GM19025 (cell line): ENCODE data around the gene ZBTB38.

Experiments used
- ATAC-seq: cut with Tn5 transposase; IDR thresholded peaks from one replicate; pipeline ENCODE4 v1.9.1; 2021; ENCODE audit warnings: mild to moderate bottlenecking, low read depth, moderate library complexity; ENCODE audit not compliant: unreplicated experiment

Gene ZBTB38

DNA sequence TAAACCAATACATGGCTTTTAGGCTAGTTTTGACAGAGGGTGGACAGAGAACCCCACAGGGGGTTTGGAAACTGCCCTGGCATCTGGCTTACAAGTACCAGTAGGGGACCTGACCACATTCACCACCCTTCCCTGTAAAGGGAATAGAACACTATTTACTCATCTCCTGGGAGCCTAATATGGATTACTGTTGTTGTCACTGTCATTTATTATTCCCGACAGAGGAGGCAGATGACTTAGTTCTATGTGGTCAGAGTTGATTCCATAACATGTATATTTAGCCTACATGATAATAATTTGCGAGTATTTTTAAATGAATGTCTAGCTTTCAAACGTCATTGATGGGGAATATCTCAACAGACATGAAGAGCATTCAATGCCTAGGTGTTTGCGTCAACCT, 15.9 kb downstream of the ZBTB38 start:
- no peak for ATAC-seq

- no peak for ATAC-seq
These were observed 16.3 kb downstream of the ZBTB38 start for GRCh38 chr3:141384575-141384974.

- no peak for ATAC-seq
These were observed 17.3 kb downstream of the ZBTB38 start for GRCh38 chr3:141385406-141386125.

DNA sequence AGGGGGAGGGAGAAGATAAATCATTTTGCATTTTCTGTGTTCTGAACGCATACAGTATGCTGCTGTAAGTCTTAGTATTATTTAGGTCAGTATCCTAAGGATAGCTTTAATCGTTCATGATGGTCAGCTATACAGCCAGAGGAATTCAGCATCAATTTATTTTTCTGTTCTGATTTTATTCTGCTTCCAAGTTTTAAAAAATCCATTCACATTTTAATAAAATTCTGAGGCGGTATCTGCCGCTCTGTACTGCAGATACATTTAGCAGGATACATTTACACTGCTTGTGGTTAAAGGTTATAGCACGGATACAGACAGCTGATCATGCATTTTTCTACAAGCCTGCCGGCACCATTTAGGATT, 17.8 kb downstream of the ZBTB38 start:
- no peak for ATAC-seq

- peak; percentile 33 for ATAC-seq
These were observed 18.4 kb downstream of the ZBTB38 start for GRCh38 chr3:141386611-141387111.

- ATAC-seq, result no peak
These were observed 19.2 kb downstream of the ZBTB38 start for GRCh38 chr3:141387516-141387915.

GRCh38 chr3:141388395-141388794, 20.1 kb downstream of the ZBTB38 start:
- ATAC-seq, result no peak

DNA sequence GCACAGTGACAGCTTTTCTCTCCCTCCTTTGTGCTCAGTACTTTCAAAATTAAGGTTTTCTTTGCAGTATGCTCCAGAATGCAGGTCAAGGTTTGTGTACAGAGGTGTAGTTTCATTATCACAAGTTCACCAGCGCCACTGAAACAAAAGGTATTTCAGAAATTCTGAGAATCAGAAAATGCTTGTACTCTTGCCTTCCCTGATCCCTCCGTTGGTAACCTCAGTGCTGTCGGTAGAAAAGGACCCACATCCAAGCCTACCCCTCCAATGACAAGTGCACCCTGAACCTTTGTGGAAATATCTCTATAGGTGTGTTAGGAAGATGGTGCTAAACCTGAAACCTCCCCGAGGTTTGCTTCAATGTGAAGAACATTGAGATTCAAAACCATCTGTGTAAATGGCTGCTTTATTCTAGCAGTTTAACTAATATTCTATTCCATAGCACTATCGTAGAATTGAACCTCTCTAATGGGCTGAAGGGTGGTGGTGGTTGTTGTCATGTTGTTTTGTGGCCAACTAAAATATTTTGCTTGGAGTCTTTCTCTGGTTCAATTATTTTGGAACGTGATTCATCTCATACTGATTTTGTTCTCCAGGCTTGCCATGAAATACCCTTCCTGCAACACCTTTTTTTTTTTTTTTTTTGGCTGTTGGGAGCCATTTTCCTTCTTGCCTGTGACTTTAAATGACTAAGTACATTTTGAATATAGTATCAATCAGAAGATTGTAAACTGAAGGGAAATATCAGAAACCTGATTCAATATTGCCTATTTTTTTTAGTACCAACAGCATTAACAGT, 20.7 kb downstream of the ZBTB38 start:
- ATAC-seq, result no peak

DNA sequence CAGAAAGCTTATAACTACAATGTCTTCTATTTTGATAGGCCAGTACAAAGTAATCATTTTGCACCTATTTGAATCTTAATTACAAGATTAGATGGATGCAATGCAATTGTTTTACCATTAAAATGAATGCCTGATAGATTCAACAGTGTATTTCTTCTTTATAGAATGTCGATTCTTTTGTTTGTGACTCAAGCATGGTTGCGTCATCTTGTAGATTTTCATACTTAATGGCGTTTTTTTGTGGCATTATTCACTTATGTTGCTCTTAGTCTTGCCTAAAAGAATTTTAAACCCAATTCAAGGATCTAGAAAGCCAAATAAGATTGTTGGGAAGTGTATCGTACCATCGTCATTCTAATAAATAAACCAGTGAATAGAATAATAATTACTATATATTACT, 21.4 kb downstream of the ZBTB38 start:
- no peak for ATAC-seq

DNA sequence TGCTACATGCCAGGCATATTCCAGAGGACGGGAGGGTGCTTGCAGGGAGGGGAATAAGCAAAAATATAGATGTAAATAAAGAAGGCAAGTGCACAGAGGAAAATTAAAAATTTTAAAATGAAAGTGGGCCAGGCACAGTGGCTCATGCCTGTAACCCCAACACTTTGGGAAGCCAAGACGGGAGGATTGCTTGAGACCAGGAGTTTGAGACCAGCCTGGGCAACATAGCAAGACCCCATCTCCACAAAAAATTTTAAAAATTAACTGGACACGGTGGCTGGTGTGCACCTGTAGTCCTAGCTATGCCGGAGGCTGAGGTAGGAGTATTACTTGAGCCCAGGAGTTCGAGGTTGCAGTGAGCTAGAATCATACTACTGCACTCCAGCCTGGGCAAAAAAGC, 22.4 kb downstream of the ZBTB38 start:
- ATAC-seq, result no peak

- no peak for ATAC-seq
These were observed 23.1 kb downstream of the ZBTB38 start for GRCh38 chr3:141391298-141391990.

- no peak for ATAC-seq
These were observed 23.6 kb downstream of the ZBTB38 start for GRCh38 chr3:141391991-141392316.

- ATAC-seq, result no peak
These were observed 24.1 kb downstream of the ZBTB38 start for GRCh38 chr3:141392416-141392815.

DNA sequence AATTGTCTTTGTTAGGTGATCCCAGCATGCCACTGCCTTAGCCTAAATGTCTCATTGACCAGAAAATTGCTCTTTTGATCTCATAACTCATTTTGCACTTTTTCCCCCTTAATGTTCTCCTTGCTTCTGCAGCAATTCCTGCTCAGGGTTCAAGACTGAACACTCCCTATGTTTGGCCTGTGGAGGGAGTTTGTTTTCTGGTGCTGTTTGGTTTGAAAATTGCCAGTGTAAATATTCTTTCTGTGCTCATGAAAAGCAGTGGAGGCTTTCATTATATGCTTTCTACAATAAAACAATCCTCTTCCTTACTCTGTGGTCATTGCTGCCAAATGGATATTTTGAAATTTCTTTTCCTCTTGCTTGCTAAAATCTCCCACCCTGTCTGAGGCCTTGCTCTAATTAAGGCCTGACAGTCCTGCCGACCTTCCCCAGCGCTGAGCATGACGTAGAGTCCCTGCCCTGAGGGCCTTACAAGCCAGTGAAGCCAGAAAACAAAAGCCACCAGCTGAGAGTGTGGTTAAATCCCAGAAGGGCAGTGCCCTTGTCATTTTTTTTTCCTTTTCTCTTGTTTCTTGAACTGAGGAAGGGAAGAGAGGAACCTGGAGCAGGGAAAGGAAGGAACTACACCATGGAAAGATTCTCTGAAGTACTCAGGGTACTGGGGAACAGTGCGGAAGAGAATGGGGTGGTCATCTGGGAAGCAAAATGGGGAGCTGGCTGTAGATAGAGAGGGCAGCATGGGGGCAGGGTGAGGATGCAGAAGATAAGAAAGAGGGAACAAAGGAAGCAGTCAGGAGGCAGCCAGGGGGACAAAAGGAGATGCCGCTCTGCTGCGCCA, 24.8 kb downstream of the ZBTB38 start:
- ATAC-seq, result no peak

DNA sequence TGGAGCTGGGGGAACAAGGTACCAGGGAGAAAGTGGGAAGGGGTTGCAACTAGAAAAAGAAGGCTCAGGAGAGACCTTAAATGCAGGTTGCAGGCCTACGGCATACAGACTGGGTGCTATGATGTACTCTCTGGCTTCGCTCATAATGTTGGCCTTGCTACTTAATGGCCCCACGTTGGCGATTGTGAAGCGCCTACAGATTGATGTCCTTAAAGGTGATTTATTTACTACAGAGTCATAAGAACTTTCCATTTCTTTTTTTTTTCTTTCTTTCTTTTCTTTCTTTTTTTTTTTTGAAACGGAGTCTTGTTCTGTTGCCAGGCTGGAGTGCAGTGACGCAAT, 25.4 kb downstream of the ZBTB38 start:
- ATAC-seq, result no peak

- ATAC-seq, result no peak
These were observed 26.3 kb downstream of the ZBTB38 start for GRCh38 chr3:141394560-141394959.

GRCh38 chr3:141395005-141395589, 26.8 kb downstream of the ZBTB38 start:
- no peak for ATAC-seq

DNA sequence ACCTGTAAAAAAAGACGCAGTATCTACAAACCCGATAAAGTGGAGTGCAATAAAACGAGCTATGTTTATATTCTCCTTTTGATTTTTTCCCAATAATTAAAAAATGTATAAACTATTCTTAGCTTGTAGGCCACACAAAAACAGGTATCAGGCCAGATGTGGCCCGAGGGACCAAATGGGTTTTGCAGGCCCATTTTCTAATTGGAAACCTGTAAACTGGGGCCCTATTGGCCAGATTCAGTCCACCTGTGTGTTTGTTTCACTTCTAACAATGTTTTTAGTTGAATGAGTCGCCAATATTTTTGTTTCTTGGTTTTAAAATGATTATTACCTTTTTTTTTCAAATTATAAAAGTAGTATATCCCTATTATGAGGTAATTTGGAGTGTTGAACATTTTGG, 29.7 kb downstream of the ZBTB38 start:
- no peak for ATAC-seq

DNA sequence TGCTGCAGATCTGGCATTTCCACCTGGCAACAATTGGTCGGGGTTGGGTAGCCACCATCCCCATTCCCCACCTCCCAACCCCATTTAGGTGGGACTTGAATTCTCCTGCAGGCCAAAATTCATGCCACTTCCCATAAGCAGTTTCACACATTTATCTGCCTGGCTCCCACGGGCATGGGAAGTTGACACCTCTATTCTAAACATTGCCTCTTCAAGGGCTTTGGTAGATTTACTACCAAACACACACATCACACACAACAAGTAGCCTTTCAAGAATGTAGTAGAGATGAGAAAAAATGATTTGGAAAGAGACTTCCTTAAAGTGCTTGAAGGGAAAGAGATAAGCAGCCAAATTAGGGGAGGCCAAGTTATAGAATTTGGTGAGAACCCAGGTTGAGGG, 30.9 kb downstream of the ZBTB38 start:
- no peak for ATAC-seq
